H1 (cell line): Measurements from ENCODE around the gene ZIC1. TPM values are rescaled to one million over a fixed set of nuclear protein-coding genes. Genes with fewer than 3 reads are reported as not detected.

Source experiments
- RBBP5 ChIP-seq: IDR thresholded peaks from 2 replicates; pipeline ENCODE4 v1.7.1; 2012; ENCODE audit warnings: low read depth, mild to moderate bottlenecking, inconsistent platforms, low read length, moderate library complexity, borderline replicate concordance
- polyA plus RNA-seq, 7 experiments: library from polyadenylated mRNA; depleted of rRNA in 3 of 7; stranded (reverse) in 5 of 7; unstranded in 2 of 7; fragments of >200 nt in 5 of 7; fragments of 200-250 nt in 2 of 7; gene quantifications; 1 replicate in 5 of 7; 2 replicates in 1 of 7; 4 replicates in 1 of 7; pipeline versions ENCODE4 v1.2.1 to v1.2.3, GENCODE V29; 2011 to 2013; ENCODE audit warnings: missing spikeins in 2 of 7, mixed read lengths in 2 of 7
- total RNA-seq: library from RNA; stranded (reverse); fragmentation: NEBNext Ultra II Directional; extraction: Animal tissue kit (Norgen Biotek cat#: 25700); gene quantifications from 2 replicates; pipeline ENCODE4 v1.2.1, GENCODE V29; 2021

ZIC1 gene
- total and polyA plus RNA-seq, 2 of the 8 experiments (the other 6 are each of a cell fraction or from before 2014, with no cell fraction given): 0.80 to 2.2 TPM

- no peak for TF ChIP-seq RBBP5
These were observed 7.7 kb upstream of the ZIC1 start (continued) for GRCh38 chr3:147401421-147401820.
